HG02938 (cell line): ENCODE measurements around the gene SOX6.
A peak's percentile ranks its signal among the peaks of the same experiment; 100 is the strongest.

ENCODE experiments used
- ATAC-seq: cut with Tn5 transposase; IDR thresholded peaks from one replicate; pipeline ENCODE4 v1.9.1; 2021; ENCODE audit warnings: mild to moderate bottlenecking, moderate library complexity; ENCODE audit not compliant: unreplicated experiment

SOX6 gene

GRCh38 chr11:15970506-15971214, 385.7 kb downstream of the SOX6 start:
- no peak for ATAC-seq

GRCh38 chr11:15969701-15970329, 386.5 kb downstream of the SOX6 start:
- ATAC-seq: no peak

- peak; percentile 48 for ATAC-seq
Measured at GRCh38 chr11:15969281-15969680, 387.1 kb downstream of the SOX6 start.

- ATAC-seq: no peak
Measured at GRCh38 chr11:15968461-15969130, 387.8 kb downstream of the SOX6 start.

- ATAC-seq: no peak
Measured at GRCh38 chr11:15967966-15968365, 388.4 kb downstream of the SOX6 start.

GRCh38 chr11:15967166-15967565, 389.2 kb downstream of the SOX6 start:
- no peak for ATAC-seq

GRCh38 chr11:15965562-15966250, 390.6 kb downstream of the SOX6 start:
- no peak for ATAC-seq

- ATAC-seq: no peak
Measured at GRCh38 chr11:15963266-15963665, 393.1 kb downstream of the SOX6 start.

GRCh38 chr11:15958910-15959309, 397.4 kb downstream of the SOX6 start:
- no peak for ATAC-seq

GRCh38 chr11:15957234-15957633, 399.1 kb downstream of the SOX6 start:
- ATAC-seq: no peak

GRCh38 chr11:15956302-15956701, 400.0 kb downstream of the SOX6 start:
- no peak for ATAC-seq

GRCh38 chr11:15955595-15955994, 400.8 kb downstream of the SOX6 start:
- ATAC-seq: no peak

GRCh38 chr11:15947681-15948648, 408.4 kb downstream of the SOX6 start:
- no peak for ATAC-seq

- no peak for ATAC-seq
Measured at GRCh38 chr11:15945726-15946125, 410.6 kb downstream of the SOX6 start.

- no peak for ATAC-seq
Measured at GRCh38 chr11:15944460-15944859, 411.9 kb downstream of the SOX6 start.

GRCh38 chr11:15943418-15944197, 412.7 kb downstream of the SOX6 start:
- ATAC-seq: no peak

- ATAC-seq: no peak
Measured at GRCh38 chr11:15942936-15943335, 413.4 kb downstream of the SOX6 start.

- no peak for ATAC-seq
Measured at GRCh38 chr11:15942126-15942525, 414.2 kb downstream of the SOX6 start.

- peak; percentile 58 for ATAC-seq
Measured at GRCh38 chr11:15941206-15941770, 415.1 kb downstream of the SOX6 start.
